IPS-NIHi7 (cell line): ENCODE results near the gene LRRC4B.

Experiments used
- DNase-seq: peaks from one replicate; pipeline ENCODE4 v3.0.0; 2012; ENCODE audit warnings: mixed read lengths; ENCODE audit errors: extremely low spot score

The LRRC4B gene

GRCh38 chr19:50520822-50521465, 47.3 kb downstream of the LRRC4B start:
- DNase-seq = no peak

GRCh38 chr19:50519006-50519575, 49.1 kb downstream of the LRRC4B start:
- no peak for DNase-seq

GRCh38 chr19:50518091-50519005, 49.9 kb downstream of the LRRC4B start:
- peak; percentile 64 for DNase-seq

GRCh38 chr19:50517704-50518075, 50.5 kb downstream of the LRRC4B start:
- DNase-seq = no peak

GRCh38 chr19:50516964-50517703, 51.1 kb downstream of the LRRC4B start:
- DNase-seq = no peak

- DNase-seq = no peak
These were observed 51.8 kb downstream of the LRRC4B start for GRCh38 chr19:50516456-50516855.

GRCh38 chr19:50515168-50515561, 53.1 kb downstream of the LRRC4B start:
- DNase-seq = no peak

- no peak for DNase-seq
These were observed 53.7 kb downstream of the LRRC4B start for GRCh38 chr19:50514346-50515167.

- no peak for DNase-seq
These were observed 54.4 kb downstream of the LRRC4B start, which contains the start of gene ASPDH for GRCh38 chr19:50513746-50514345. Gene ASPDH, minus strand, starts transcription at chr19:50513913. Its CDS starts 90 bp downstream, at chr19:50513823.

GRCh38 chr19:50512999-50513745, 55.1 kb downstream of the LRRC4B start:
- no peak for DNase-seq

GRCh38 chr19:50512112-50512998, 55.9 kb downstream of the LRRC4B start:
- no peak for DNase-seq

GRCh38 chr19:50511069-50511822, 57.0 kb downstream of the LRRC4B start, which contains the start of gene JOSD2:
Gene JOSD2, minus strand, starts transcription at chr19:50511191. Its CDS starts 760 bp downstream, at chr19:50510431.
- peak; percentile 98 for DNase-seq

GRCh38 chr19:50510700-50511068, 57.6 kb downstream of the LRRC4B start:
- peak; percentile 76 for DNase-seq

GRCh38 chr19:50510121-50510670, 58.0 kb downstream of the LRRC4B start:
- no peak for DNase-seq

GRCh38 chr19:50509366-50509765, 58.9 kb downstream of the LRRC4B start:
- no peak for DNase-seq

GRCh38 chr19:50508843-50509190, 59.4 kb downstream of the LRRC4B start:
- no peak for DNase-seq

GRCh38 chr19:50507376-50507775, 60.9 kb downstream of the LRRC4B start:
- no peak for DNase-seq

- DNase-seq = no peak
These were observed 61.5 kb downstream of the LRRC4B start for GRCh38 chr19:50506700-50507099.
